Effector memory CD8-positive, alpha-beta T cell (primary cell): ENCODE measurements around the gene MAPK8.

Source experiments
- ATAC-seq: fragments of 150-1000 bp; cut with Tn5 transposase; replicated peaks from 2 replicates; pipeline ENCODE4 v1.10.0; 2021; ENCODE audit warnings: mild to moderate bottlenecking, moderate library complexity
- DNase-seq, 3 experiments: peaks; one replicate each; pipeline ENCODE4 v3.0.0; 2021
- H3K27ac Mint-ChIP-seq, 2 donors: one replicate each; pipeline ENCODE4 v1.8.0; 2022; ENCODE audit warnings: mild to moderate bottlenecking in 2 of 2, mixed read lengths in 2 of 2, moderate library complexity in 2 of 2
- H3K27me3 Mint-ChIP-seq, 2 donors: one replicate each; pipeline ENCODE4 v1.8.0; 2022; ENCODE audit warnings: mixed read lengths in 2 of 2
- H3K36me3 Mint-ChIP-seq: one replicate; pipeline ENCODE4 v1.8.0; 2022; ENCODE audit warnings: mild to moderate bottlenecking, moderate library complexity, mixed read lengths; ENCODE audit not compliant: insufficient read depth
- H3K4me1 Mint-ChIP-seq, 2 donors: one replicate each; pipeline ENCODE4 v1.8.0; 2022; ENCODE audit warnings: low read depth in 2 of 2, mixed read lengths in 2 of 2
- H3K4me3 Mint-ChIP-seq, 2 donors: one replicate each; pipeline ENCODE4 v1.8.0; 2022; ENCODE audit warnings: mild to moderate bottlenecking in 2 of 2, mixed read lengths in 2 of 2, moderate library complexity in 2 of 2
- H3K9me3 Mint-ChIP-seq, 2 donors: one replicate each; pipeline ENCODE4 v1.8.0; 2022; ENCODE audit warnings: mixed read lengths in 2 of 2

The MAPK8 gene

GRCh38 chr10:48447356-48448215 lies 141.1 kb downstream of the MAPK8 start:
- Mint-ChIP-seq H3K4me1 (peaks cover 0 to 5% of the 10 kb centered on the region in 2 donors), H3K27me3 (peaks cover 15 to 22% of the 10 kb centered on the region in 2 donors), H3K4me3 (no peak overlapping the region), H3K27ac (peak overlapping the region in 1 of 2 donors; percentile 51), H3K36me3 (no peaks in the 10 kb centered on the region), H3K9me3 (no peaks in the 10 kb centered on the region)
- no peak for DNase-seq
- ATAC-seq, result no peak

DNA sequence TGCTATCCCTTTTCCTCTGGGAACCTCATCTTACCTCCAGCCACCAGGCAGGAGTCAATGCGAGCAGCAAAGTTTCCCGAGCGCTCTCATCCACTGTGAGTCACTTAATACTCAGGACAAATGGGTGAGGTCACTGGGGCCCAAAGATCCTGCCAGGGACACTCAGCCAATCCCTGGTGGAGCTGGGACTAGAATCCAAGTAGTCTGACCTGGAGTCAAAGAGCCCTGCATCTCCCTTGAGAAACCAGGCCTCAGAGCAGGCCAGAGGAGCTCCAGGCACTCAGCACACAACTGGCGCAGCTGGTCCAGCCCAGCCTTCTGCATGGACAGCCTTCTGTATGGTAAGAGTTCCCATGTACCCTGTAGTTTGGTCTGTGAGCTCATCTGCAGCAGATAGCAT lies 142.3 kb downstream of the MAPK8 start:
- no peak for ATAC-seq
- H3K27ac Mint-ChIP-seq, result no peak overlapping the region
- H3K27me3 Mint-ChIP-seq, result peaks cover 15 to 28% of the 10 kb centered on the region in 2 donors
- H3K9me3 Mint-ChIP-seq, result no peaks in the 10 kb centered on the region
- DNase-seq, result no peak
- no peak overlapping the region for H3K4me3 Mint-ChIP-seq
- no peaks in the 10 kb centered on the region for H3K36me3 Mint-ChIP-seq
- H3K4me1 Mint-ChIP-seq, result peaks cover 0 to 5% of the 10 kb centered on the region in 2 donors

DNA sequence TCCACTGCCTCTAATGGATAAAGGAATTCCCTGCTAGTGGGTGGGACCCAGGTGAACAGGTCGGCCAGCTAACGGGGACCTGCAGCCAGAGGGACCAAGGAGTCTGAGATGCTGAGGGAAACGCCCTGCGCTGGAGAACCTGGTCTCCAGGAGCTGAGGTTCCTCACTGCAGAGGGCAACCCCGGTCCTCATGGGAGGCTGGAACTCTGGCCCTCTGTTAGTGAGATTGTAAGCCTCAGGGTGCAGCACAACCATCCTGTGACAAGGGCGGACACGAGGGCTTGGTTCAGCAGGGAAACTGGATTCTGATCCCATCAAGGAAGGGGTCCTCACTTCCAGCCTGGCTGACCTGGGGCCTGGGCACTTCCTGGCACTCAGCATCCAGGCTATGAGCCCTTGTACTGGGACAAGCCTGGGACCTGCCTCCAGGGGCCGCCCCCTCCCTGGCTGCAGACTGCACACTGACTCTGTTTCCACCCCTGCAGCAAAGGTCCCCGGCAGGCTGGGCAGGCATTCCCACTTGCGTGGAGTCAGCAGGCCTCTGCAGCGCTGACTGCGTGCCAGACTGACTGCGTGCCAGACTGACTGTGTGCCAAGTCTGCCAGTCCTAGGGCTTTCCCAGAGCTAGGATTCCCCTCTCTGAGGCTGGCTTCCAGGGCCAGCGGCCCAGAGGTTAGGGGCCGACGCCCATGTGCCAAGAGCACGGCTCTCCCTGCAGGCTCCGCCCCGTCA lies 143.2 kb downstream of the MAPK8 start:
- no peak for ATAC-seq
- peaks cover 0 to 5% of the 10 kb centered on the region in 2 donors for H3K4me1 Mint-ChIP-seq
- no peaks in the 10 kb centered on the region for H3K36me3 Mint-ChIP-seq
- H3K27me3 Mint-ChIP-seq, result peaks cover 15 to 28% of the 10 kb centered on the region in 2 donors
- H3K27ac Mint-ChIP-seq, result no peak overlapping the region
- no peak for DNase-seq
- no peaks in the 10 kb centered on the region for H3K9me3 Mint-ChIP-seq
- no peak overlapping the region for H3K4me3 Mint-ChIP-seq

- ATAC-seq, result no peak
Observed at GRCh38 chr10:48450233-48450740, 143.8 kb downstream of the MAPK8 start.

DNA sequence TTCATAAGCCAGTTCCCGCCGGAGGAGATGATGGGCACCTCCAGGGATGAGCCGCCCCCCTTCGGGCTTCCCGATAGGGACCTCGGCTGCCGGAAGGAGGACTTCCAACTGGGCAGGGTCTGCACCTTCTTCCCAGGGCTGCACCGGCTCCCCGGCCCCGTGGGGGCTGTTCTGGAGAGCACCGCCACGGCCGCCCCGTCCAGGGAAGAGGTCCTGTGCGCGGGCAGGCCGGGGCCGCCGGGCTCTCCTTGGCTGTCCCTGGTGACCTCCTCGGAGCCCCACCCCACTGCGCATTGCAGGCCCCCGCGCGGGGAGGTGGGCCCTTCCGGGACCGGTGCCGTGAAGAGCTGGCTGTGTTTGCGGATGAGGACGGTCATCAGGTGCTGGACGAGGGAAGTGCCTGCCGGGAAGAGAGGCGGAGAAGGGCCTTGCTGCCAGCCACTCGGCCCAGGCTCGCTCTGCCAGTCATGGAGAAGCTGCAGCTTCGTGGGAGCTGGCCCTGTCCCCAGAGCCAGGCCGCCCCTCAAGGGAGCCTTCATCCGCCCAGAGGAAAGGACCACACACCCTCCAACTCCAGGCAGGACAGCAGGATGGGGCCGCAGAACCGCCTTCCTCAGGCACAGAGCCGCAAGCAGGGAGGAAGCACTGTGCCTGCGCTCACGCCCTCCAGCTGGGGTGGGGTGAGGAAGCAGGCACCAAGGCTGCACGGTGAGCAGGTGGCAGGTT lies 144.4 kb downstream of the MAPK8 start:
- Mint-ChIP-seq H3K36me3 (no peaks in the 10 kb centered on the region), H3K4me1 (peaks cover 0 to 5% of the 10 kb centered on the region in 2 donors), H3K27ac (no peak overlapping the region), H3K9me3 (no peaks in the 10 kb centered on the region), H3K4me3 (no peak overlapping the region), H3K27me3 (peaks cover 15 to 28% of the 10 kb centered on the region in 2 donors)
- no peak for ATAC-seq
- DNase-seq, result no peak

More at GRCh38 chr10:48450233-48450740, 143.8 kb downstream of the MAPK8 start:
- H3K27ac Mint-ChIP-seq, result no peak overlapping the region
- no peaks in the 10 kb centered on the region for H3K9me3 Mint-ChIP-seq
- no peak overlapping the region for H3K4me3 Mint-ChIP-seq
- peaks cover 15 to 28% of the 10 kb centered on the region in 2 donors for H3K27me3 Mint-ChIP-seq
- H3K4me1 Mint-ChIP-seq, result peaks cover 0 to 5% of the 10 kb centered on the region in 2 donors
- no peaks in the 10 kb centered on the region for H3K36me3 Mint-ChIP-seq
- DNase-seq, result no peak

- no peak for DNase-seq
- Mint-ChIP-seq H3K4me3 (no peak overlapping the region), H3K27ac (no peak overlapping the region), H3K4me1 (peaks cover 0 to 3% of the 10 kb centered on the region in 2 donors), H3K9me3 (no peaks in the 10 kb centered on the region), H3K36me3 (no peaks in the 10 kb centered on the region), H3K27me3 (peaks cover 17 to 33% of the 10 kb centered on the region in 2 donors)
- no peak for ATAC-seq
Observed at GRCh38 chr10:48451969-48452878, 145.7 kb downstream of the MAPK8 start.

DNA sequence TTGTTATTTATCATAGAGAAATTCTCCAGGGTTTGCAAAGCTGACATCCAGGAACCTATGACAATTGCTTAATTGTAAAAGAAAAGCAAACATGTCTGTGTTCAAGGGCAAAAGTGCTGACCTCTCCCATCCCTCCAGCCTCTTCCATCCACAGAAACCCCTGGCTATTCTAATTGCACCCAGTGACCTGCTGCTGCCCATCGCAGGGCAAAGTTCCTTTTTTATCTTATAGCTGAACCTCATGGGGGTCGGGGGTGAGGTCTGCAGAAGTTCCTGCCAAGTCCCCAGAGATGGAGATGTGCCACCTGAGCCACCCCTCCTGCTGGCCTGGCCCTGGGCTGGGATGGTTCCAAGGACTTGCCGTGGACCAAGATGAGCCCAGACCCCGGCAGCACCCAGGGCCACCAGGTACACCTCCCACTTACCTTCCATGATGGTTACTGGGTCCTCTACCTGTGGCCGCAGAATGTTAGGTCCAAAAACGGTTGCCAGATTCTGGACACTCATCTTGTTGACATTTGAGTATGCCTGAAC lies 146.5 kb downstream of the MAPK8 start:
- ATAC-seq (no peak), DNase-seq (no peak)
- no peaks in the 10 kb centered on the region for H3K4me1 Mint-ChIP-seq
- no peak overlapping the region for H3K4me3 Mint-ChIP-seq
- peaks cover 15 to 33% of the 10 kb centered on the region in 2 donors for H3K27me3 Mint-ChIP-seq
- H3K9me3 Mint-ChIP-seq, result no peaks in the 10 kb centered on the region
- H3K27ac Mint-ChIP-seq, result no peak overlapping the region
- no peaks in the 10 kb centered on the region for H3K36me3 Mint-ChIP-seq

GRCh38 chr10:48453451-48454301 lies 147.2 kb downstream of the MAPK8 start:
- Mint-ChIP-seq H3K27me3 (peaks cover 8 to 31% of the 10 kb centered on the region in 2 donors), H3K4me3 (no peak overlapping the region), H3K9me3 (no peaks in the 10 kb centered on the region), H3K36me3 (no peaks in the 10 kb centered on the region), H3K4me1 (no peaks in the 10 kb centered on the region), H3K27ac (no peak overlapping the region)
- ATAC-seq, result no peak
- DNase-seq, result no peak

DNA sequence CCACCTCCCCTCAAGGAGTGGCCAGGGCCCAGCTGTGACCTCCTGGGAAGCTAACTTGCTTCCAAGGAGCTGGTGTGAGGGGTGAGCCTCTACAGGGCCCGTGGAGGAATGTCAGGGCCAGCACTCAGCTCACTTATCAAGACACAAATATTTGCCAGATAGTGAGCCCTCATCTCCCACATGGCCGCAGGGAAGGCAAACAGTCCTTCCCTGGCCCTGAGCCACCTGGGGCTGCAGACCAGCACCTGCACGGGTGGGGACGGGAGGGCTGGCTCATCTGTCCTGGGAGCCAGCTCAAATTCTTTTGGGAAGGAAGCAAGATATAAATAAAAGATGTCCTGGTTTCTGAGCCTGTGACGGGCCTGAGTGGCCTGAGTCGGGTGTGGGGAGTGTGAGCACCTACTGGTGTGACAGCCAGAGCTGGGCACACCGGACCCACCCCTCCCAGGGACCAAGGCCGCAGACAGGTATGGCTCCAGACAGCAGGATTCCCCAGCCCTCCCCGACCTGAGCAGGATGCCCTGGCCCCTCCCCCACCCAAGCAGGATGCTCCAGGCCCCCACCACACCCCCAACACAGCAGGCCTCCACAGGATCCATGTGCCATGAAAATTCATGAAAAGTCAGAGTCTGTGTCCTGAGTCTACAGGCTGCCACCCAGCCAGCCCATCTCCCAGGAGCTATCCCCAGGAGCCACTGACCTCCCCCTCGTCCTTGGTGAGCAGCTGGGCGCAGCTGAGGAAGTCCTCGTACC lies 148.0 kb downstream of the MAPK8 start:
- no peaks in the 10 kb centered on the region for H3K4me1 Mint-ChIP-seq
- ATAC-seq (no peak), DNase-seq (no peak)
- no peak overlapping the region for H3K4me3 Mint-ChIP-seq
- H3K36me3 Mint-ChIP-seq, result no peaks in the 10 kb centered on the region
- no peaks in the 10 kb centered on the region for H3K9me3 Mint-ChIP-seq
- H3K27ac Mint-ChIP-seq, result no peak overlapping the region
- H3K27me3 Mint-ChIP-seq, result peaks cover 6 to 24% of the 10 kb centered on the region in 2 donors

DNA sequence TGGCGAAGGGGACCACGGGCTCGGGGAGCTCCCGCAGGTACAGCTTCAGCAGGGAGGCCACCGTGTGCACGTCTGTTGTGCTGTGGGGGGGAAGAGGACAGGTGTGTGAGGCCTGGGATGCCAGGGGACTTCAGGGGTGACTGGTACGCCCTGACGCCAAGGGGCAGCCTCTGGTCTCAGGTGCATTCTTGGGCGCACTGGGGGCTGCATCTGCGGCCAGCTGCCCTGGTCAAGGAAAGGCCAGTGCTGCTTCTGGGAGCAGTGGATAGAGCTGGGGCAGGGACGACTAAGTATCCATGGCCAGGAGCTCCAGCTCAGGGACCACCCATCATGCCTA lies 148.5 kb downstream of the MAPK8 start:
- Mint-ChIP-seq H3K27me3 (peaks cover 6 to 24% of the 10 kb centered on the region in 2 donors), H3K9me3 (no peaks in the 10 kb centered on the region), H3K4me3 (no peak overlapping the region), H3K4me1 (no peaks in the 10 kb centered on the region), H3K27ac (no peak overlapping the region), H3K36me3 (no peaks in the 10 kb centered on the region)
- DNase-seq (no peak), ATAC-seq (no peak)

GRCh38 chr10:48455392-48456151 lies 149.1 kb downstream of the MAPK8 start:
- ATAC-seq (no peak), DNase-seq (no peak)
- H3K27ac Mint-ChIP-seq, result no peak overlapping the region
- no peaks in the 10 kb centered on the region for H3K4me1 Mint-ChIP-seq
- no peaks in the 10 kb centered on the region for H3K9me3 Mint-ChIP-seq
- H3K27me3 Mint-ChIP-seq, result peaks cover 6 to 24% of the 10 kb centered on the region in 2 donors
- H3K36me3 Mint-ChIP-seq, result no peaks in the 10 kb centered on the region
- no peak overlapping the region for H3K4me3 Mint-ChIP-seq
